Activated CD4-positive, alpha-beta T cell treated with anti-CD3 and anti-CD28 coated beads for 36 hours (primary cell): ENCODE data around the gene DCDC1. TPM values are rescaled to one million over a fixed set of nuclear protein-coding genes. Genes with fewer than 3 reads are reported as not detected.

Source experiments
- ATAC-seq: fragments of 200-7000 bp; cut with Tn5 transposase; one replicate; pipeline ENCODE4 v1.10.0; 2021; ENCODE audit warnings: mild to moderate bottlenecking, moderate library complexity
- CTCF ChIA-PET: fragments of 350-600 bp; sonication (Branson Sonifier 250); formaldehyde crosslinking; loops from one replicate; lab custom pipeline; 2021; ENCODE audit warnings: antibody characterized with exemption; lab: Charles Lee
- POLR2A ChIA-PET: fragments of 350-600 bp; sonication (Branson Sonifier 250); formaldehyde crosslinking; loops from one replicate; lab custom pipeline; 2021; ENCODE audit warnings: antibody characterized with exemption, inconsistent platforms; lab: Charles Lee
- DNase-seq: peaks from one replicate; pipeline ENCODE4 v3.0.0-alpha.2; 2020
- H3K27ac Mint-ChIP-seq: one replicate; pipeline ENCODE4 v1.8.0; 2021; ENCODE audit warnings: mixed read lengths
- H3K27me3 Mint-ChIP-seq: one replicate; pipeline ENCODE4 v1.8.0; 2021; ENCODE audit warnings: mixed read lengths
- H3K36me3 Mint-ChIP-seq: one replicate; pipeline ENCODE4 v1.8.0; 2021; ENCODE audit warnings: low read depth, mixed read lengths
- H3K4me1 Mint-ChIP-seq: one replicate; pipeline ENCODE4 v1.8.0; 2021; ENCODE audit warnings: mixed read lengths
- H3K4me3 Mint-ChIP-seq: one replicate; pipeline ENCODE4 v1.8.0; 2021; ENCODE audit warnings: mild to moderate bottlenecking, moderate library complexity, mixed read lengths
- H3K9me3 Mint-ChIP-seq: one replicate; pipeline ENCODE4 v1.8.0; 2021; ENCODE audit warnings: low read depth, mixed read lengths
- intact Hi-C, 2 experiments: fragments of 100-400 bp; cut with DNase I in 1 of 2; cut with micrococcal nuclease in 1 of 2; formaldehyde crosslinking; loops; one replicate each; pipeline versions ENCODE4 v1.14.2 to v1.15.1; 2022 to 2024; cut with DNase I, micrococcal nuclease
- total RNA-seq, 2 experiments: library from RNA; stranded (reverse); gene quantifications; one replicate each; pipeline ENCODE4 v1.2.3, GENCODE V29; 2021

Gene DCDC1
- total RNA-seq, 2 experiments from 2014 or later = 0.23 to 0.32 TPM

- no peak for DNase-seq
- H3K9me3 Mint-ChIP-seq = no peaks in the 10 kb centered on the region
- intact Hi-C loops = no loop called here
- ChIA-PET CTCF (interaction anchor here (0.7 to 1.0 kb wide), 2 partner anchors 14 to 21 kb away, joined by 3 to 5 read pairs; no protein-coding TSS in a partner anchor), POLR2A (no interaction called here)
- H3K27me3 Mint-ChIP-seq = peaks cover 2% of the 10 kb centered on the region
- H3K36me3 Mint-ChIP-seq = no peaks in the 10 kb centered on the region
- no peaks in the 10 kb centered on the region for H3K4me1 Mint-ChIP-seq
- no peak overlapping the region for H3K4me3 Mint-ChIP-seq
- no peak overlapping the region for H3K27ac Mint-ChIP-seq
- no peak for ATAC-seq
Observed at GRCh38 chr11:30902929-30903328, 466.6 kb downstream of the DCDC1 start.

GRCh38 chr11:30895046-30895445 lies 474.5 kb downstream of the DCDC1 start:
- CTCF ChIA-PET = interaction anchor here (0.6 kb wide), 1 partner anchor 83 kb away, joined by 3 read pairs; no protein-coding TSS in a partner anchor
- DNase-seq = no peak
- H3K27me3 Mint-ChIP-seq = no peaks in the 10 kb centered on the region

GRCh38 chr11:30893318-30893717 lies 476.2 kb downstream of the DCDC1 start:
- intact Hi-C loops = no loop called here
- no peak overlapping the region for H3K4me3 Mint-ChIP-seq
- H3K9me3 Mint-ChIP-seq = no peaks in the 10 kb centered on the region
- H3K27ac Mint-ChIP-seq = no peak overlapping the region
- DNase-seq (no peak), ATAC-seq (no peak)
- no peaks in the 10 kb centered on the region for H3K36me3 Mint-ChIP-seq
- no peaks in the 10 kb centered on the region for H3K4me1 Mint-ChIP-seq
- no peaks in the 10 kb centered on the region for H3K27me3 Mint-ChIP-seq
- ChIA-PET POLR2A (no interaction called here), CTCF (no interaction called here)

More at GRCh38 chr11:30895046-30895445, 474.5 kb downstream of the DCDC1 start:
- no peaks in the 10 kb centered on the region for H3K36me3 Mint-ChIP-seq
- H3K4me1 Mint-ChIP-seq = no peaks in the 10 kb centered on the region
- no peaks in the 10 kb centered on the region for H3K9me3 Mint-ChIP-seq
- H3K27ac Mint-ChIP-seq = no peak overlapping the region
- POLR2A ChIA-PET = no interaction called here
- no peak overlapping the region for H3K4me3 Mint-ChIP-seq
- ATAC-seq = no peak
- intact Hi-C loops = no loop called here

- Mint-ChIP-seq H3K27me3 (no peaks in the 10 kb centered on the region), H3K36me3 (no peaks in the 10 kb centered on the region), H3K4me1 (no peaks in the 10 kb centered on the region), H3K9me3 (no peaks in the 10 kb centered on the region), H3K4me3 (no peak overlapping the region), H3K27ac (no peak overlapping the region)
- POLR2A ChIA-PET = interaction anchor here (0.6 kb wide), 1 partner anchor 14 kb away, joined by 3 read pairs; no protein-coding TSS in a partner anchor
- intact Hi-C loops = no loop called here
- no peak for DNase-seq
- CTCF ChIA-PET = no interaction called here
- no peak for ATAC-seq
Observed at GRCh38 chr11:30889143-30889794, 480.3 kb downstream of the DCDC1 start.

- ATAC-seq (no peak), DNase-seq (no peak)
- ChIA-PET CTCF (no interaction called here), POLR2A (no interaction called here)
- no peaks in the 10 kb centered on the region for H3K9me3 Mint-ChIP-seq
- no peaks in the 10 kb centered on the region for H3K36me3 Mint-ChIP-seq
- peaks cover 2% of the 10 kb centered on the region for H3K27me3 Mint-ChIP-seq
- intact Hi-C loops = loop anchor here in 1 of 2 experiments (5.0 kb wide), 1 partner anchor 52 kb away; no protein-coding TSS in a partner anchor
- H3K27ac Mint-ChIP-seq = no peak overlapping the region
- no peaks in the 10 kb centered on the region for H3K4me1 Mint-ChIP-seq
- no peak overlapping the region for H3K4me3 Mint-ChIP-seq
Observed at GRCh38 chr11:30879322-30880005, 490.1 kb downstream of the DCDC1 start.

- H3K4me1 Mint-ChIP-seq = no peaks in the 10 kb centered on the region
- H3K9me3 Mint-ChIP-seq = no peaks in the 10 kb centered on the region
- peaks cover 2% of the 10 kb centered on the region for H3K27me3 Mint-ChIP-seq
- POLR2A ChIA-PET = no interaction called here
- no peak overlapping the region for H3K4me3 Mint-ChIP-seq
- H3K36me3 Mint-ChIP-seq = no peaks in the 10 kb centered on the region
- intact Hi-C loops = loop anchor here in 1 of 2 experiments (5.0 kb wide), 1 partner anchor 51 kb away; no protein-coding TSS in a partner anchor
- no peak for DNase-seq
- no peak for ATAC-seq
- no peak overlapping the region for H3K27ac Mint-ChIP-seq
- CTCF ChIA-PET = no interaction called here
Observed at GRCh38 chr11:30878400-30878799, 491.1 kb downstream of the DCDC1 start.

GRCh38 chr11:30876663-30877396 lies 492.7 kb downstream of the DCDC1 start:
- CTCF ChIA-PET = no interaction called here
- ATAC-seq (no peak), DNase-seq (no peak)
- intact Hi-C loops = loop anchor here in 1 of 2 experiments (5.0 kb wide), 1 partner anchor 50 kb away; no protein-coding TSS in a partner anchor
- Mint-ChIP-seq H3K27ac (no peak overlapping the region), H3K36me3 (no peaks in the 10 kb centered on the region), H3K9me3 (no peaks in the 10 kb centered on the region), H3K4me1 (no peaks in the 10 kb centered on the region), H3K4me3 (no peak overlapping the region), H3K27me3 (peaks cover 4% of the 10 kb centered on the region)
- POLR2A ChIA-PET = no interaction called here

GRCh38 chr11:30876228-30876627 lies 493.3 kb downstream of the DCDC1 start:
- ATAC-seq = no peak
- no peaks in the 10 kb centered on the region for H3K4me1 Mint-ChIP-seq
- no peak overlapping the region for H3K4me3 Mint-ChIP-seq
- no peaks in the 10 kb centered on the region for H3K9me3 Mint-ChIP-seq
- H3K36me3 Mint-ChIP-seq = no peaks in the 10 kb centered on the region
- CTCF ChIA-PET = interaction anchor here (0.6 kb wide), 1 partner anchor 683 kb away, joined by 4 read pairs; no protein-coding TSS in a partner anchor
- H3K27me3 Mint-ChIP-seq = peaks cover 4% of the 10 kb centered on the region
- H3K27ac Mint-ChIP-seq = no peak overlapping the region
- POLR2A ChIA-PET = no interaction called here
- DNase-seq = no peak
- intact Hi-C loops = loop anchor here in 1 of 2 experiments (5.0 kb wide), 1 partner anchor 49 kb away; no protein-coding TSS in a partner anchor

GRCh38 chr11:30875806-30876205 lies 493.7 kb downstream of the DCDC1 start:
- Mint-ChIP-seq H3K27ac (no peak overlapping the region), H3K9me3 (no peaks in the 10 kb centered on the region), H3K4me3 (no peak overlapping the region), H3K27me3 (peaks cover 4% of the 10 kb centered on the region), H3K36me3 (no peaks in the 10 kb centered on the region), H3K4me1 (no peaks in the 10 kb centered on the region)
- CTCF ChIA-PET = interaction anchor here (0.6 kb wide), 1 partner anchor 682 kb away, joined by 4 read pairs; no protein-coding TSS in a partner anchor
- ATAC-seq (no peak), DNase-seq (no peak)
- POLR2A ChIA-PET = interaction anchor here (0.6 kb wide), 1 partner anchor 13 kb away, joined by 3 read pairs; no protein-coding TSS in a partner anchor
- intact Hi-C loops = loop anchor here in 1 of 2 experiments (5.0 kb wide), 1 partner anchor 49 kb away; no protein-coding TSS in a partner anchor

GRCh38 chr11:30873924-30874610 lies 495.5 kb downstream of the DCDC1 start:
- DNase-seq = no peak
- Mint-ChIP-seq H3K27me3 (peaks cover 4% of the 10 kb centered on the region), H3K4me3 (no peak overlapping the region), H3K27ac (no peak overlapping the region), H3K4me1 (no peaks in the 10 kb centered on the region), H3K36me3 (no peaks in the 10 kb centered on the region), H3K9me3 (no peaks in the 10 kb centered on the region)
- POLR2A ChIA-PET = no interaction called here
- CTCF ChIA-PET = no interaction called here
- intact Hi-C loops = no loop called here
- no peak for ATAC-seq

- ATAC-seq = no peak
- H3K4me3 Mint-ChIP-seq = no peak overlapping the region
- H3K4me1 Mint-ChIP-seq = no peaks in the 10 kb centered on the region
- CTCF ChIA-PET = no interaction called here
- no peak overlapping the region for H3K27ac Mint-ChIP-seq
- H3K27me3 Mint-ChIP-seq = peaks cover 2% of the 10 kb centered on the region
- POLR2A ChIA-PET = no interaction called here
- no peaks in the 10 kb centered on the region for H3K9me3 Mint-ChIP-seq
- no peak for DNase-seq
- no peaks in the 10 kb centered on the region for H3K36me3 Mint-ChIP-seq
- intact Hi-C loops = no loop called here
Observed at GRCh38 chr11:30868626-30869081, 500.9 kb downstream of the DCDC1 start.
